Loucy (cell line): ENCODE results near the gene DSE.

Experiments
- CTCF ChIP-seq: fragments of 200-600 bp; sonication (generic); conservative IDR thresholded peaks from 2 replicates; pipeline ENCODE4 v1.5.1; 2014; ENCODE audit warnings: mild to moderate bottlenecking, antibody characterized with exemption, low read length
- EZH2phosphoT487 ChIP-seq: fragments of 200-600 bp; IDR thresholded peaks from 2 replicates; pipeline ENCODE4 v1.6.1; 2018; ENCODE audit warnings: antibody characterized with exemption, mild to moderate bottlenecking, moderate library complexity, borderline replicate concordance

DNA sequence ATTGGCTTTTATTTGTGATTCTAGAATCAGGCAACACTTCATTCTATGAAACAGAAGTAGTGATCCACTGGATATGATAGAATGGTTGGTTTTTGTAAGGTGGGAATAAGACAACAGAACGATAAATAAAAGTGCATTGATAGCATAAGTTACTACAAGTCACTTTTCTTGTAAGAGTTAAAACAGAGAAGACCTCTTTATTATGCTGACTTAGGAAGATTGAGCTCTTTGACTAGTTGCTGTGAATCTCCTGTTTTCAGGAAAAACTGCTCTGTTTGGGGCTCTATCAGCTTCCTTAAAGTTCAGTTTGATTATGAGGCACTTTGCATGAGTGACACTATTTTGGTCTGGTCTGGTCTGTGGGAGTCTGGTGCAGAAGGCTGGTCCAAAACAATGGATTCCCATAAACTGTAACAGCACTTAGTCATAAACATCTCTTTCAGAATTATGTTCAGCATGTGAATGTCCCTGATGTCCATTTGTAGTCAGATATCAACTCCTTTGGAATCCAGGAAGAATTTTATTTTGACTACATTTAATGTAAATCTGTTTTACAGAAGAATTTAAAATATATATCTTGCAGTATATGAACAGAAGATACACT is 35.0 kb upstream of the DSE start:
- TF ChIP-seq EZH2phosphoT487: no peak
- no peak for TF ChIP-seq CTCF
